Stimulated activated CD4-positive, alpha-beta T cell treated with anti-CD3 and anti-CD28 coated beads, Interleukin-4, amount 100 ng/mL, for 24 hours (primary cell): ENCODE data around the gene RIC3.

Experiments
- DNase-seq: peaks from one replicate; pipeline ENCODE4 v3.0.0-alpha.2; 2020

The RIC3 gene, protein sequence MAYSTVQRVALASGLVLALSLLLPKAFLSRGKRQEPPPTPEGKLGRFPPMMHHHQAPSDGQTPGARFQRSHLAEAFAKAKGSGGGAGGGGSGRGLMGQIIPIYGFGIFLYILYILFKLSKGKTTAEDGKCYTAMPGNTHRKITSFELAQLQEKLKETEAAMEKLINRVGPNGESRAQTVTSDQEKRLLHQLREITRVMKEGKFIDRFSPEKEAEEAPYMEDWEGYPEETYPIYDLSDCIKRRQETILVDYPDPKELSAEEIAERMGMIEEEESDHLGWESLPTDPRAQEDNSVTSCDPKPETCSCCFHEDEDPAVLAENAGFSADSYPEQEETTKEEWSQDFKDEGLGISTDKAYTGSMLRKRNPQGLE

DNA sequence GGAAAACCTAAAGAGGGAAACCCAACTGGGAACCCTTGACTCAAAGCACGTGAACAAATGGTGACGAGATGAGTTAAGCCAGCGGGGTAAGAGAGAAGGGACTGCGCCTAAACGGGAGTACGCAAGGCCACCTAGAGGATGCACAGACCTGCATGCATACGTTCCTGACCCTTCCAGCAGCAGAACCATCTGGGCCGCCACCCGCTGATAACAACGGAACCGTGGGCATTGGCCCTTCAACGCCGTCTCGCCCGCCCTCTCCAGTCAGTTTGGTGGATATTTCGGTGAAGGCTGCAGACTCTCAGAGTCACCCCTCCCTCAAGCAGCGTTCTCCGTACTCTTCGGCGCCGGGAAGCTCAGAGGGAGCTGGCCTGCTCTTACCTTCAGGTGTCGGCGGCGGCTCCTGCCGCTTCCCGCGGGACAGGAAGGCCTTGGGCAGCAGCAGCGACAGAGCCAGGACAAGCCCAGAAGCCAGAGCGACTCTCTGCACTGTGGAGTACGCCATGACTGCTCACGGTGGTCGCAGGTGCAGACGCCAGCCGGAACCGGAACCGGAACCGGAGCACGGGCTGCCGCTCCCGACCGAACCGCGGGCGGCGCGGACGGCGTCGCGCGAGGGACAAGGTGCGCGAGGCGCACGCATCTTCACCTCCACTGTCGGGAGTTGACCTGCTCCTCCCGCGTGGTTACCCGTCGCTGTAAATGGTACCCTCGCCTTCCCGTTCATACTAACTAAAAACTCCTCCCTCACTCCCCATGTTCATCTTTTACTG, at the start of gene RIC3:
Gene RIC3 (minus strand): TSS at position 541 of the 773 bp plus-strand sequence. CDS start 36 bp downstream, at position 505.
- DNase-seq: peak; percentile 61

DNA sequence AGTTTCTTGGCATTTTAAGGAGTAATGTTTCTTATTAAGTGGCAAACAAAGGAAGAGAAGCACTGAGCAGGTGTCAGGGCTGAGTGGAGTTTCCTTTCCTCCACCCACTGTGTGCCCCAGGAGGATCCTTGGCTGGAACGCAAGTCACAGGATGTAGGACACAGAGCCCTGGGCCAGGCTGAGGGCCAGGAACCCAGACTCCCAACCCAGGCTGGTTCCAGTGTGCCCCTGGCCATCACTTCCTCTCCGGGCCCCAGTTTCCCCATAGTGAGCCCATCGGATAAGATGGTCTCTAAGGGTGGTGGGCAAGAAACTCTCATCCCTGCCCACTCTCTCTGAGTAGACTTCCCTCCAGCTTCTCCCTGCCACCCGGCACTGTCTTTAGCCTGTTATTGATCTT, 49.6 kb upstream of the RIC3 start:
- DNase-seq: no peak

DNA sequence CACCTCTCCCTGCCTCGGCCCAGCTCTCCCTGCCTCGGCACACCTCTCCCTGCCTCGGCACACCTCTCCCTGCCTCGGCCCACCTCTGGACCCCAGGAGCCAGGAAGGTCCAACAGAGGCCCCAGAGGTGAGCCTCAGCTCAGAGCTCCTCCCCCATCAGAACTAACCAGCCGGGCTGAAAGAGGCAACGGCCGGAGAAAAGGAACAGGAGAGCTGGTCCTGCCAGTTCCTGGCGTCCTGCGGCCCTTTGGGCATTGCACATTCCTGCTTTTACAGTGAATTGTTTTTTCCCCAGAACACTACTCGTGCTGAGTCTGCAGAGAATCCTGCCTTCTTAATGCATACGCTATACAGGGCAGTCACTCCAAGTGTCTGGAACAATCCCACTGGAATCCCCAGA, 49.1 kb upstream of the RIC3 start:
- DNase-seq: no peak

DNA sequence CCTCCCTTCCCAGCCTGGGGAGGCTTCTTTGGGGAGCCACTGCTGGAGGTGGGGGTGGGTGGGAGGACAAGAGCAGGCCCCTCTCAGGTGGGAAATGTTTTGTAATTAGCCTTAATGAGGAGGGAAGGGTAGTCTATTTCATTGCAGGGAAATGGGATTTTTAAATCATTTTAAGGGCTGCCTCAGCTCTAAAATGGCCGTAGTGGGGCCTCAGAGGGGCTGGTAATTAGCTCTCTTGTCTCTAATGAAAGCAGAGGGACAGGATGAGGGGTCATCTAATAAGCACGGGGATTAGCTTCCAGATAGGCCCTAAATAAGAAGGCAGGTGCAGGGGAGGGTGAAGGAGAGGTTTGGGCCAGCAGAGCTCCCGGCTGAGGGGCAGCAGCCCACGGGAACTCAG, 48.3 kb upstream of the RIC3 start:
- DNase-seq: no peak

DNA sequence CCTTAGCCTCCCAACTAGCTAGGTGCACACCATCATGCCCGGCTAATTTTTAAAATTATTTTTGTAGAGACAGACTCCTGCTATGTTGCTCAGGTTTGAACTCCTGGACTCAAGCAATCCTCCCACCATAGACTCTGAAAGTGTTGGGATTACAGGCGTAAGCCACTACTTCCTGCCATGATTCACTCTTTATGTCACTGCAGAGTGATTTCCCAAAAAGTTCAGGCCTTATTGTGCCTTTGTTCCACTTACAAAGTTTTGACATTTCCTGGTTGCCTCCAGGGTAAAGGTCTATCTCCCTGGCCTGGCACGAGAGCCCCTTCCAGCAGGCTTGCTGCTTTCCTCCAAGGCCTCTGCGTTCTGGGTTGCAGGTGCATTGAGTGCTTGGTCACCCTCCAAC, 44.6 kb upstream of the RIC3 start:
- DNase-seq: no peak

DNA sequence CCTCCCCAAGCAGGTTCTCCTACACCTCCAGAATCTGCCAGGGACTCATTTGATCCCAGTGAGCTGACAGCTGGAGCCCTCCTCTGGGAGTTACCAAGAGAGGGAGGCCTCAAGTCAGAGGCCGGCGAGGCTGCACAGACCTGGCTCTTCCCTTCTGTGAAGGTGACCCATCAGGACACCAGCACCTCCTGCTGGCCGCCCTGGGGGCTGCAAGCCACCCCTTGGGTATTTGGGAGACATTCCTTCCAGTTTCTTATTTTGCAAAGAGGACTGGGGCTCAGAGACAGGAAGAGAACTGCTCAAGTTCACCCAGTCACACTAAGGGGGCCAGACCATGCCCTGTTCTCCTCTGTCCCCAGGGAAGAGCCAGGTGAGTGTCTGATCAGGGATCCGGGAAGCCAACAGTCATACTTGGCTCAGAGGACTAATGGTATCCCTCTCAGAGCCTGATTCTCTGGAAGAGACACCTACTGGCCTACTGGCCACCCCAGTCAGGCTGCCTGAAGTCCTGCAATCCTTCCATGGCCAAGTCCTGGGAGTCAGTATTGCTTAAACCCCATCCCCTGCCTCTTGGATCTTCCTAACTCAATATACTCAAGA, 40.5 kb upstream of the RIC3 start:
- DNase-seq: peak; percentile 15

DNA sequence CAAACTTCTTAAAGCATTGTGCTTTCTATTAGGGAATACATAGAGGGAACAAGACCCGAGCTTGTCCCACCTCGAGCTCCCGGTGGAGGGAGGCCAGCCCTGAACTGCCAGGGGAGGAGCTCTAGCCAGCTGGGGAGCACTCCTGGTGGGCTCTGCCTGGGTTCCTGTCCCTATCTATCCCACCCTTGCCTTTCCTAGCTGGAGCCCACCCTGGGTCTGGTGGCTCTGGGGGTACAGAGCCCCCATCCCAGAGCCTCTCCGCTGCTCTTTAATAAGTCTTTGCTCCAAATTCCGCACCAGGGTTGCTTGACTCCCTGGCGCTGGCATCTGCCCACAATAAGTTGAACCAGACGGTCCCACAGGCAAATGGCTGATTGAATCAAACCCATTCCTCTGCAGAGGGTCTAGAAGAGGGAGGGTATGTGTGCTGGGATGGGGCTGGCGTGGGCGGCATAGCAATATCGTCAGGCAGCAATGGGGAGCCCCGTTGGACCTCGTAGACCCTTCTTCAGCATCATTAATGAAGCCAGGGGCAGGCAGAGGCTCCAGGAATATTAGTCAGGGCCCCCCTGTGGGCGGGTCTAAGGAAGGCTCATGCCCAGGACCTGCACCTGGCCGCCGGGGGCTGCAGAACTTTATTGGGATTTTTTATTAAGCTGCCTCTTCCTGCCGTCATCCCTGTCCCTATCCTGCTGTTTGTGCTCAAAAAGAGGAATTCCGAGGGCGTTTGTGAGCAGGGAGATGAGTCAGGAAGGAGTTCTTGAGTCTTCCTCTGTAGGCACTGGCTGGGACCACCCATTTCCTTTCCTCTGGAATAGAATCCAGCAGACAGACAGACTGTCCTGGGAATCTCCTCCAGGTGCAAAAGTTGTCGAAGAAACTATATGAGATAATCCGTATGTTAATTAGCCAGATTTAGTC, 38.5 kb upstream of the RIC3 start:
- DNase-seq: no peak

DNA sequence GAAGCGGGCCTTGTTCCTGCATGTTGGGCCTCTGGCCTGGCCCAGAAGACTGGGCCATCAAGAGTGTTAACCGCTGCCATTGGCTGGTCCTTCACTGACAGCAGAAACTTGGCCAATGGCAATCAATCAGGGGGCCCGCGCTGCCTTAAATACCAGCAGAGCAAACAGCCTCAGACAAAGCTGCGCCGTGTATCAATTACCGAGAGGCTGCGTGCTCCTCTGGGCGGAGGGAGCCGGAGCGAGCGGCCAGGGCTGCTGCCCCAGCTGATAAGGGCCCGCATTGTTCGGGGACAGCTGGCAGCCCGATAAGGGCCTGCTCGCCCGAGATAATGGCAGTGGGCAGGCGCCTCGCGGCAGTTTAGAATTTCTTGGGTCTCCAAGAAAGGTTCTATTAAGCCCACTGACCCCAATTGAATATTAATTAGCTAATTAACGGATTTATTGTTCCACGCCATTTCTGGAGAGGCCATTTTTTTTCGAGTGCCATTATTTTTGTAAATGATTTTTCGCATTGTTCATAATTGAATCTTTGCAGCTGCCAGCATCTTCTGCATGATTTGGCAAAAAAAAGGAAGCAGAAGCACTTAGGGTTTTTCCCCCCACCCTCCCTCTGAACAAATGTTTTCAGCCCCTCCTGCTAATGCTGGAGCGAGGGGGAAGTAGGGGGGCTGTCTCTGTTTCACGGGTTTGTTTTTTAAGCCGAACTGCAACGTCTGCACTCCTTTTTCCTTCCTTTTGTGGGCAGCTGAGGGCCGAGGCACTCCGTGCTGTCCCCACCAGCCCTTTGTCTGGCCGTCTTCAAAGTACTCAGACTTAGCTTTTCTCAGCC, 37.6 kb upstream of the RIC3 start:
- DNase-seq: no peak

DNA sequence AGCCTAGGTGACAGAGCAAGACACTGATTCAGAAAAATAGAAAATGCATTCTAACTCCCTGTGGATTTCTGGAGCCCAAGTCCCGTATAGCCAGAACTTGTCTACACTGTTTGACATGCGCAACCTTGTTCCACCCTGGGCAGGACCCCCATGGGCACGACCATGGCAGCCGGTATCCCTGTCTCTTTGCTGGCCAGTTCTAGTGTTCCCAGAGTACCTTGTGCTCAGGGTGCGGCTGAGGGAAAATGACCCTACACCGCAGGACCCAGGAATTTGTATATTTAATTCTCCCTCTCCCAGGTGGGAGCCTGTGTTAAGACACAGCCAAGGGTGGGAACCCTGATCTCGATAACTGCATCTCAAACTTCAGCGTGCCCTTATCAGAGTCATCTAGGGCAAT, 36.7 kb upstream of the RIC3 start:
- no peak for DNase-seq

DNA sequence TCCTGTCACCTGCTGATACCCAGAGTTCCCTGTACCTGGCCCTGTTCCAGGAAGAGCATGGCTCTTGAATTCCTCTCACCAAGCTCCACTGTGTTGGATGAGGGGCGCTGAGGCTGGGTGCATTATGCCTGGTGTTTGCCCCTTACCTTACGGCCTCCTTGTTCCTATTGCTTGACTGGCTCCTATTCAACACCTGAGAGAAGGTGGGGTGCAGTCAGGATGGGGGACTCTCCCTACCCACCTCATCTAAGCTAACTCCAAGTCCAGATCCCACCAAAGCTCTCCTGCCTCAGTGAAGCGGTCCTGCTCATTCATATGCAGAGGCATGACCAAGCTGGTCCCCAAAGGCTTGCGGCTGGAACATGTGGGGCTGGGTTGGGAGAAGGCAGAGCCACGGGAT, 35.8 kb upstream of the RIC3 start:
- no peak for DNase-seq

DNA sequence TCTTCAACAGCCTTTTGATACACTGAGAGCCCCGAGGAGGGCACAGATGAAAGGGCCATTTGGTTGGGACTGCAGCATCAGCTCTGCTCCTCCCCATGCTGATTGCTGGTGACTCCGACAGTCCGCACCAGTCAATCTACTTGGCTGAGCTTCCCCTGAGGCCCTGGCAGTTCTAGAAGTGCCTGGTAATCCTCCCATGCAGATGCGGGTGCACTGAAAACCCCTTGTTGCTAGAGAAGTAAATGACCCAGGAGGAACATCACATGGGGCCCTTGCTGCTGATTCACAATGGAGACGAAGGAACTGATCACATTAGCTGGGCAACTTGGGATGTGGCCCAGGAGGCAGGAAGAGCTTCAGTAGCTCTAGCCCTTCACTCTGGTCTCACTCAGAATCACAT, 35.2 kb upstream of the RIC3 start:
- DNase-seq: no peak

DNA sequence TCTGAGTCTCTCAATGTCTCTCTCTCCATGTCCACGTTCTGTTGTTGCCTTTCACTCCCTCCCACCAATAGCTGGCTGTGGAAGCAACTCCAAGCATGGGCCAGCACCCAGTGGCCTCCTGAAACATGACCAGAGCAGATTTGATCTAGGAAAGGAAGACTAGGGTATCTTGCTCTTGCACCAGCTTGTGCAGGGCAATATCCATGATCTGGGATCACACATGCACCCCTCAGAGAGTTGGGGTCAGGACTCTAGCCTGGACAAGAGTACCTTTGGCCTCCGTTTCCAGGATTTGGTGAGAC, 34.5 kb upstream of the RIC3 start:
- DNase-seq: no peak

DNA sequence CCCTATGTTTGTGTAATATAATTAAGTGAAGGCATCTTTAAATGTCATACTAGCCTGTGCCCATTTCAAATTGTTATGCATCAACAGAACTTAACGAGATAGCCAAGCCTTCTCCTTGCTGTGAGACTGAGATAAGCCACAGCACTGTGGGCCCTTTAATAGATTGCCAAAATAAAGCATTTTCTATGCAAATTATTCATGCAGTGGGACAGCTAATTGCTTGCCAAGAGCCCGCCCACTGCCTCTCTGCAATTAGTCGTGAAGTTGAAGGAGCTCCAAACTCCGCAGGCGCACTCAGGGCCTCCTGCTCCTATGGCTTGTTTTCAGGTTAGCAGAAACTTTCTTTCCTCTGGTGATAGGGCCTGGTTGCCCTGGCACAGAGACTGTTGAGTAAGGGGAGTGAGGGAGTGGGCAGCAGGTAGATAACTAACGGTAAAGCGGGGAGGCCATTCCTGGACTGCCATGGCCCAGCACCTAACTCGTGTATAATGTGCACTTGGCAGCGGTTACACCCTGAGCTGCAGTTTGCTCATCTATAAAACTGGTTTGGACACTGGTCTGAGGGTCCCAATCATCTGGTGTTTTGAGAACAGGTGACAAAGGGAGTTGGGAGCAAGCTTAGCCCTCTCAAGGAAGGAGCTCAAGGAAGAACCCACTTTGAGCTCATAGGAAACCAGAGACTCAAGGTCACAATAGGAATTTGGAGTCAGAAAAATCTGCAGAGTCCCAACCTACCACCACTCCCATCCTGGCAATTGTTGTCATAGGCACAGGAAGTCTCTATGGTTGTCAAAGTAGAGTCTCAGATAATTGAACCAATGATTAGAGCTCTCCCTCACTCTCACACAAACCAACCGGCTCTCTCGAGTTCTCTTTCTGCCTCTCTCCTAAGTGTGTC, 33.9 kb upstream of the RIC3 start:
- DNase-seq: no peak

DNA sequence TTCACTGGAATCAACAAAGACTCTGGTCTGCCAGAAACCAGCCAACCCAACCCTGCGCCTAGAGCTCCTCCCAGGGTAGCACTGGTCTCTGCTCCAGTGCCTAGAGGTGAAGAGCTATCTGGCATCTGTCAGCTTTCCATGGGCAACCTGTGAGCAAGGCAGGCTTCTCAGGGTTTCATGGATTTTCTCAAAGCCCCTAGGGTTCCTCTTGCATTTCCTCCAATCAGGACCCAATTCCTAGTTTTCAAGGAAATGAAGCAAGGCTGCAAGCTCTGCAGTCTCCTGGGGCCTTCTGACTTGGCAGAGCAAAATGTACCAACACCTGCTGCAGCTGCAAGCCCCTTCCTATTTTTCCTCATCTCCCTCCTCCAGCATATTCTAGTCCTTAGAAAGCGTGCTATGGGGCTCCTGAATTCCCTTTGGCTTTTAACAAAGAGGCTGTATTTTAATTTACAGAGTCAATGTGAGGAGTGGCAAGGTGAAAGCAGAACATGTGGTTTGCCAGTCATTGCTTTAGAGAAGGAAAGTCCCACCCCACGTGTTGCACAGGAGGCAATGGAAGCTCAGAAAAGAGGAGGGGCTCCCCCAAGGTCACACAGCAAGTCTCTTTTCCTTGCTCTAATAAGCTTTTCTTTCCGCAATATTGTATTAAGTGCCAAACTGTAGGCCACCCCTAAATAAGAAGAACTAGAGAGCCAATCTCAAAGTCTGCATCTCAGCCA, 33.0 kb upstream of the RIC3 start:
- DNase-seq: no peak

DNA sequence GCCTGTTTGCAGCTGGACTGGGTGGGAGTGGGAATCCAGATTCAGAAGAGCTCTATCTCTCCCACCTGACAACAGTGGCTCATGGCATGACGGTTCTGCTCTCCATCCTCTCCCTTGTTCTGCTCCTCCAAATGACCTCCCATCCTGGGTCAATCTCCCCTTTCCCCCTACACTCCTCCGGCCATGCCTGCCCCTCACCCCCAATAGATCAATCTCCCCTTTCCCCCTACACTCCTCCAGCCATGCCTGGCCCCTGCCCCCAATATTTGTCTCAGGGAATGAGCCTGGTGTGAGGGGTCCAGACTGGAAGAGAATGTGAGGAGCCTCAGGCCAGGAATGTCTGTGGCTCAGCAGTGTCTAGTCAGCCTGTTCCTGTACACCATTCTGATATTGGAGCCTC, 30.9 kb upstream of the RIC3 start:
- no peak for DNase-seq

DNA sequence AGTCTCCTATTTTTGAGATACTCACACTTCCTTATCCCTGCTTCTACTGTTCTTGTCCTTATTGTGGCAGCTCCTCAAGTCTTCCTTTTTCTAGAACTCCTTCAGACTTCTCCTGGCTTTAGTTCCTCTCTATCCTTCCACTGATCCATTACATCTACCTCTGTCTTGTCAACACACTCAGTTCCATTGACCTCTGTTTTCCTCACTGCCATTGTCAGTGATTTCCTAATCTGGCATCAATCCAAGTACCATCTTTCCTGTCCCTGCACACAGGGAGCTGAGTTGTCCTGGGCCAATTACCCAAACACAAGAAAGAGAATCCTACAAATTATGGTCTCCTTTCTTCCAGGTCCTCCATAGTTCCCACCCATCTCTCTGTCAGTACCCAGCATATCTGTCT, 27.9 kb upstream of the RIC3 start:
- no peak for DNase-seq

DNA sequence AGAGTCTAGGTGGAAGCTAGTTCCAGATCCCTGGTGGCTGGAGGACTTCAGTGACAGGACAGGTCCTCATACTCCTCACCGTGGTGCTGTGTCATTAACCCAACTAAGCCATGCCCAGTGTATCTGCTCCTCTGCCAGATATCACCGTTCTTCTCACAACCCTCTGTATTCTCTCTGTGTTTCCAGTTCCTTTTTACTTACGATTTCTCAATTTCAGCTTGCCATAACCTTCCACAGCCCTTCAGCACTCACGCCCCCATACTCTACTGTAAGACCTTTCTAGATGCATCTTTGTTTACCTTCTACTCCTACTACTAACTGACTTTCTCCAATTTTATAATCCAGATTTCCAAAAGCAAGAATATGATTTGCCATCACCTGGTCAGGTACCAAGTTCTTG, 26.1 kb upstream of the RIC3 start:
- no peak for DNase-seq

DNA sequence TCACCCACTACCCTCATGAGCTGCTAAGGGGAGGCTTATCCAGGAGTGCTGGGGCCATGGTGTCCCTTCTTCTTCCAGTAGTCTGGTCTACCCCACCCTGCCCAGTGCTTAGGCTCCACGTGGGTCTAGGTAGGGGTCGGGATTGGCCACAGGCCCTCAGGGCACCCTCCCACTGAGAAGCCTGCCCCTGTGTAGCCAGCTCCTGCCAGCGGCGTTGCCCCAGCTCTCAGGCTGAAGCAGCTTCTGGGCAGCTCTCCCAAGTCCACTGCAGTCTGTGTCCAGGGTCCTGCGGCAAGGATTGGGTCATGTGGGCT, 24.0 kb upstream of the RIC3 start:
- DNase-seq: no peak

DNA sequence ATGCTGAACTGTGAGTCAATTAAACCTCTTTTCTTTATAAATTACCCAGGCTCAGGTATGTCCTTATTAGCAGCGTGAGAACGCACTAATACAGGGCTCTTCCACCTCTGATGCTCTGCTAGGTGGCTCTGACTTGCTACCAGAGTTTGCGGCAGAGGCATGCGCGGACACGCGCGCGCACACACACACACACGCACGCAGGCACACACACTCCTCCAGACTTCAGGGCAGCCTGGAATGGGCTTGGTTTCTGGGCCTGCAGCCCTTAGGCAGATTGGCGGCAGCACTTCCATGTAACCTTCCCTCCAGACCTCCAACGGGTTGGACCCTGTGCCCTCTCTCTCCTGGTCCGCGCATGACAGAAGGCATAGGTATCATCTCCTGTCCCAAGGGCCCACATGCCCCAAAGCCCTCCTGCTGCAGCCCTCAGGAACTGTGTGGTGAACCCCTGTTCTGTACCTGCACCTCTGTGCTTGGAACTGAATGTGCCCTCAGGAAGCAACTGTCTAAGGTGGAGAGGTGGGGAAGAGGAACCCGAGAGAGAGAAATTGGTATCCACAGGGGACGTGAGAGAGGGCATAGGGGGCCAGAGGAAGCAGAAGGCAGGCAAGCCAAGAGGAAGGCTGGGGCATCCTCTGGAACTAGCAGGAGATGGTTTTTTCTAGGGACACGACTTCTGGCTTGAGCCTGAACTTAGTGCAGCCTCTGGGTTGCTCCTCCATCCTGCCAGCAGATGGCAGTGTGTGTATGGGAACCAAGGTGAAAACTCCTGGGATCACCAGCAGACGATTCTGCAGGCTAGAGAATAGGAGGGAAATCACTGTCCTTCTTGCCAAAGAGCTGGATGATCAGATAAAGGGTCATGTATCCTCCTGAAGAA, 23.4 kb upstream of the RIC3 start:
- DNase-seq: peak; percentile 49

DNA sequence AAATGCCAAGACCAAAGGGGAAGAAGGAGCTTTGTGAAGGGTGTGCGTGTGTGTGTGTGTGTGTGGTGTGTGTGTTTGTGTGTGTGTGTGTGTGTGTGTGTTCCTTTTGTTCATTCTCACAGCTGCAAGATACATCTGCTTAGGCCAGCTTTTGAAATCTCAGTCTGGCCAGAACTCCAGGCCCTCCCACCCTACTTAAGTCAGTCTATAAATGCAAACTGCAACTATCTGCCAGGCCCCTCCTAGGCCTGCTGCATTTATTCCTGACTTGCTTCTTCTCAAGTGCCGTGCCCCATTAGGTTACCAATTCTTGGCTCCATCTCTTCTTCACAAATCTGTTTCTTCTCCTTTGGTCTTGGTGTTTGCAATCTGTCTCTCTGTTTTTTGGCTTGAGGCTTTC, 21.6 kb upstream of the RIC3 start:
- no peak for DNase-seq
